ENCODE results near the gene SLC6A8. TPM values are rescaled to one million over a fixed set of nuclear protein-coding genes. Genes with fewer than 3 reads are reported as not detected.
A peak's percentile ranks its signal among the peaks of the same experiment; 100 is the strongest.
"Not testable (repeated sequence)": the region's sequence is repeated elsewhere in the genome, so short reads cannot be mapped to it uniquely, and the experiment has no call there.

Gene SLC6A8
- polyA plus RNA-seq, 6 donors from 2014 or later, result 0.06 to 0.78 (median 0.23) TPM; not detected in 3

- H3K4me3 Mint-ChIP-seq, result peak overlapping the region in 1 of 8 donors; percentile 15
- H3K4me1 Mint-ChIP-seq, result peaks cover 6 to 12% (median 9%) of the 10 kb centered on the region in 3 donors
- no peak for ATAC-seq (ENCODE audit: low read depth in 2 of 2)
- peaks cover 0 to 12% (median 6%) of the 10 kb centered on the region in 7 donors for H3K9me3 Mint-ChIP-seq
- DNase-seq, result no peak
- H3K27ac Mint-ChIP-seq, result no peak overlapping the region
- peaks cover 13 to 24% of the 10 kb centered on the region in 2 donors for H3K36me3 Mint-ChIP-seq
- no peaks in the 10 kb centered on the region for H3K27me3 Mint-ChIP-seq
Measured at GRCh38 chrX:153733651-153734240, 46.0 kb downstream of the SLC6A8 start.

- H3K9me3 Mint-ChIP-seq, result peaks cover 0 to 12% (median 6%) of the 10 kb centered on the region in 7 donors
- H3K4me1 Mint-ChIP-seq, result peaks cover 6 to 12% (median 10%) of the 10 kb centered on the region in 3 donors
- peaks cover 13 to 24% of the 10 kb centered on the region in 2 donors for H3K36me3 Mint-ChIP-seq
- H3K27me3 Mint-ChIP-seq, result no peaks in the 10 kb centered on the region
- H3K27ac Mint-ChIP-seq, result no peak overlapping the region
- H3K4me3 Mint-ChIP-seq, result peak overlapping the region in 1 of 8 donors; percentile 18
- ATAC-seq (ENCODE audit: low read depth in 2 of 2), result no peak
- no peak for DNase-seq
Measured at GRCh38 chrX:153734871-153735270, 47.1 kb downstream of the SLC6A8 start.

GRCh38 chrX:153735274-153735673 is 47.5 kb downstream of the SLC6A8 start:
- ATAC-seq (ENCODE audit: low read depth in 2 of 2) (peak; percentile 30 to 53), DNase-seq (no peak)
- no peaks in the 10 kb centered on the region for H3K27me3 Mint-ChIP-seq
- peak overlapping the region in 1 of 8 donors; percentile 18 for H3K4me3 Mint-ChIP-seq
- peaks cover 6 to 14% (median 12%) of the 10 kb centered on the region in 3 donors for H3K4me1 Mint-ChIP-seq
- H3K9me3 Mint-ChIP-seq, result peaks cover 0 to 12% (median 6%) of the 10 kb centered on the region in 7 donors
- H3K36me3 Mint-ChIP-seq, result peaks cover 13 to 24% of the 10 kb centered on the region in 2 donors
- H3K27ac Mint-ChIP-seq, result no peak overlapping the region

- Mint-ChIP-seq H3K27ac (no peak overlapping the region), H3K9me3 (peaks cover 0 to 12% (median 6%) of the 10 kb centered on the region in 7 donors), H3K27me3 (no peaks in the 10 kb centered on the region), H3K4me1 (peaks cover 12 to 20% (median 12%) of the 10 kb centered on the region in 3 donors), H3K4me3 (no peak overlapping the region), H3K36me3 (peaks cover 12 to 17% of the 10 kb centered on the region in 2 donors)
- DNase-seq (no peak), ATAC-seq (ENCODE audit: low read depth in 2 of 2) (no peak)
Measured at GRCh38 chrX:153736071-153736820, 48.5 kb downstream of the SLC6A8 start.

GRCh38 chrX:153736871-153737441 is 49.2 kb downstream of the SLC6A8 start:
- H3K27ac Mint-ChIP-seq, result peak overlapping the region in 1 of 6 donors; percentile 66
- ATAC-seq (ENCODE audit: low read depth in 2 of 2), result no peak
- H3K4me3 Mint-ChIP-seq, result no peak overlapping the region
- DNase-seq, result no peak
- H3K27me3 Mint-ChIP-seq, result no peaks in the 10 kb centered on the region
- H3K4me1 Mint-ChIP-seq, result peaks cover 9 to 25% (median 13%) of the 10 kb centered on the region in 3 donors
- peaks cover 0 to 6% (median 0%) of the 10 kb centered on the region in 7 donors for H3K9me3 Mint-ChIP-seq
- peaks cover 5 to 10% of the 10 kb centered on the region in 2 donors for H3K36me3 Mint-ChIP-seq

- peaks cover 0 to 5% (median 0%) of the 10 kb centered on the region in 7 donors for H3K9me3 Mint-ChIP-seq
- DNase-seq (no peak), ATAC-seq (ENCODE audit: low read depth in 2 of 2) (no peak)
- H3K36me3 Mint-ChIP-seq, result peaks cover 5 to 7% of the 10 kb centered on the region in 2 donors
- peak overlapping the region in 1 of 6 donors; percentile 22 for H3K27ac Mint-ChIP-seq
- H3K4me3 Mint-ChIP-seq, result no peak overlapping the region
- H3K27me3 Mint-ChIP-seq, result no peaks in the 10 kb centered on the region
- peaks cover 13 to 32% (median 17%) of the 10 kb centered on the region in 3 donors for H3K4me1 Mint-ChIP-seq
Measured at GRCh38 chrX:153738056-153738605, 50.4 kb downstream of the SLC6A8 start.

GRCh38 chrX:153739754-153740486 is 52.2 kb downstream of the SLC6A8 start:
- ATAC-seq (ENCODE audit: low read depth in 2 of 2), result no peak

GRCh38 chrX:153740631-153741222 is 53.0 kb downstream of the SLC6A8 start:
- ATAC-seq (ENCODE audit: low read depth in 2 of 2) (no peak), DNase-seq (no peak)
- Mint-ChIP-seq H3K4me1 (peaks cover 13 to 42% (median 27%) of the 10 kb centered on the region in 3 donors), H3K4me3 (peak overlapping the region in 4 of 8 donors; percentile 24 to 84 (median 66)), H3K27me3 (no peaks in the 10 kb centered on the region), H3K27ac (peak overlapping the region in 1 of 6 donors; percentile 47), H3K36me3 (no peaks in the 10 kb centered on the region), H3K9me3 (peaks cover 0 to 1% (median 0%) of the 10 kb centered on the region in 7 donors)

More at GRCh38 chrX:153739754-153740486, 52.2 kb downstream of the SLC6A8 start:
- Mint-ChIP-seq H3K27ac (no peak overlapping the region), H3K4me3 (peak overlapping the region in 2 of 8 donors; percentile 50 to 61), H3K36me3 (peaks cover 3 to 4% of the 10 kb centered on the region in 2 donors), H3K4me1 (peaks cover 17 to 37% (median 21%) of the 10 kb centered on the region in 3 donors), H3K9me3 (peaks cover 0 to 1% (median 0%) of the 10 kb centered on the region in 7 donors), H3K27me3 (no peaks in the 10 kb centered on the region)
- no peak for DNase-seq

- Mint-ChIP-seq H3K27ac (peak overlapping the region in 2 of 6 donors; percentile 17 to 54), H3K27me3 (no peaks in the 10 kb centered on the region), H3K4me1 (peaks cover 13 to 42% (median 27%) of the 10 kb centered on the region in 3 donors), H3K4me3 (peak overlapping the region in 4 of 8 donors; percentile 19 to 84 (median 50)), H3K9me3 (peaks cover 0 to 1% (median 0%) of the 10 kb centered on the region in 7 donors), H3K36me3 (no peaks in the 10 kb centered on the region)
- DNase-seq, result no peak
- ATAC-seq (ENCODE audit: low read depth in 2 of 2), result no peak
Measured at GRCh38 chrX:153741446-153741845, 53.7 kb downstream of the SLC6A8 start.

- H3K36me3 Mint-ChIP-seq; H3K27ac Mint-ChIP-seq; ATAC-seq (ENCODE audit: low read depth in 2 of 2); H3K27me3 Mint-ChIP-seq; H3K9me3 Mint-ChIP-seq; DNase-seq: not testable (repeated sequence)
- H3K4me1 Mint-ChIP-seq, result peaks cover 9 to 42% (median 27%) of the 10 kb centered on the region in 3 donors
- peak overlapping the region in 1 of 8 donors; percentile 71 for H3K4me3 Mint-ChIP-seq
Measured at GRCh38 chrX:153742111-153742510, 54.4 kb downstream of the SLC6A8 start.

GRCh38 chrX:153742796-153743467 is 55.2 kb downstream of the SLC6A8 start:
- Mint-ChIP-seq H3K4me1 (peaks cover 9 to 42% (median 27%) of the 10 kb centered on the region in 3 donors), H3K27ac (peak overlapping the region in 4 of 6 donors; percentile 33 to 82 (median 64)), H3K4me3 (peak overlapping the region in 6 of 8 donors; percentile 32 to 71 (median 36))
- H3K27me3 Mint-ChIP-seq; H3K36me3 Mint-ChIP-seq; H3K9me3 Mint-ChIP-seq; ATAC-seq (ENCODE audit: low read depth in 2 of 2): not testable (repeated sequence)
- peak; percentile 52 for DNase-seq
